Bronchial epithelial cell (primary cell): ENCODE results near the gene C1QTNF7. TPM values are rescaled to one million over a fixed set of nuclear protein-coding genes. Genes with fewer than 3 reads are reported as not detected.

Experiments used
- DNase-seq: peaks from one replicate; pipeline ENCODE4 v3.0.0-alpha.2; 2010; ENCODE audit warnings: low read depth
- FAIRE-seq: peaks from 2 replicates; lab custom pipeline; 2011; peaks lifted over from hg19 to GRCh38; lab: Jason Lieb, UNC
- H3K27me3 ChIP-seq: 2 replicates; pipeline ENCODE4 v1.5.1; 2011; ENCODE audit warnings: low read length; ENCODE audit not compliant: control insufficient read depth, insufficient read depth
- H3K36me3 ChIP-seq: 2 replicates; pipeline ENCODE4 v1.5.1; 2011; ENCODE audit warnings: low read length; ENCODE audit not compliant: control insufficient read depth, insufficient read depth
- H3K4me3 ChIP-seq: 2 replicates; pipeline ENCODE4 v1.5.1; 2011; ENCODE audit warnings: mild to moderate bottlenecking, low read depth, low read length, control low read depth
- CTCF ChIP-seq: IDR thresholded peaks from 2 replicates; pipeline ENCODE4 v1.5.1; 2011; ENCODE audit warnings: mild to moderate bottlenecking, moderate library complexity, low read length, control low read depth, inconsistent platforms; ENCODE audit not compliant: insufficient read depth, severe bottlenecking
- total RNA-seq: library from RNA; depleted of rRNA; stranded (reverse); fragments of >200 nt; gene quantifications from 2 replicates; pipeline ENCODE4 v1.2.1, GENCODE V29; 2014

The C1QTNF7 gene
- total RNA-seq, 1 donor from 2014 or later: not detected

- no peak for DNase-seq
- no peaks in the 10 kb centered on the region for H3K36me3 ChIP-seq
- FAIRE-seq: no peak
- H3K4me3 ChIP-seq: no peak overlapping the region
- no peaks in the 10 kb centered on the region for H3K27me3 ChIP-seq
- TF ChIP-seq CTCF: no peak
Measured at GRCh38 chr4:15413623-15414019, 14.2 kb upstream of the C1QTNF7 start.

- no peak for DNase-seq
- Histone ChIP-seq H3K4me3 (no peak overlapping the region), H3K36me3 (no peaks in the 10 kb centered on the region), H3K27me3 (no peaks in the 10 kb centered on the region)
- no peak for FAIRE-seq
- no peak for TF ChIP-seq CTCF
Measured at GRCh38 chr4:15414551-15415091, 13.2 kb upstream of the C1QTNF7 start.

- TF ChIP-seq CTCF: no peak
- DNase-seq (no peak), FAIRE-seq (peak; percentile 43)
- H3K36me3 ChIP-seq: no peaks in the 10 kb centered on the region
- H3K27me3 ChIP-seq: no peaks in the 10 kb centered on the region
- H3K4me3 ChIP-seq: no peak overlapping the region
Measured at GRCh38 chr4:15416357-15417232, 11.2 kb upstream of the C1QTNF7 start.

GRCh38 chr4:15417233-15417660 is 10.6 kb upstream of the C1QTNF7 start:
- DNase-seq (no peak), FAIRE-seq (no peak)
- H3K4me3 ChIP-seq: no peak overlapping the region
- no peaks in the 10 kb centered on the region for H3K27me3 ChIP-seq
- H3K36me3 ChIP-seq: no peaks in the 10 kb centered on the region
- no peak for TF ChIP-seq CTCF

GRCh38 chr4:15418956-15419355 is 8.9 kb upstream of the C1QTNF7 start:
- Histone ChIP-seq H3K4me3 (no peak overlapping the region), H3K36me3 (no peaks in the 10 kb centered on the region), H3K27me3 (no peaks in the 10 kb centered on the region)
- FAIRE-seq (no peak), DNase-seq (no peak)
- no peak for TF ChIP-seq CTCF

- no peak for FAIRE-seq
- Histone ChIP-seq H3K27me3 (no peaks in the 10 kb centered on the region), H3K36me3 (no peaks in the 10 kb centered on the region), H3K4me3 (no peak overlapping the region)
- DNase-seq: peak; percentile 72
- TF ChIP-seq CTCF: no peak
Measured at GRCh38 chr4:15420642-15421041, 7.2 kb upstream of the C1QTNF7 start.
